Stimulated activated naive CD8-positive, alpha-beta T cell treated with anti-CD3 and anti-CD28 coated beads, Interleukin-15, Interleukin-2, amounts not matched to agents 100 ng/mL and 50 ng/mL, for 24 hours (primary cell): ENCODE results near the gene SPAM1.
"Not testable (repeated sequence)": the region's sequence is repeated elsewhere in the genome, so short reads cannot be mapped to it uniquely, and the experiment has no call there.

Source experiments
- H3K27ac Mint-ChIP-seq: one replicate; pipeline ENCODE4 v1.8.0; 2021; ENCODE audit warnings: mild to moderate bottlenecking, mixed read lengths
- H3K27me3 Mint-ChIP-seq: one replicate; pipeline ENCODE4 v1.8.0; 2021; ENCODE audit warnings: mixed read lengths
- H3K36me3 Mint-ChIP-seq: one replicate; pipeline ENCODE4 v1.8.0; 2021; ENCODE audit warnings: low read depth, mixed read lengths
- H3K4me1 Mint-ChIP-seq: one replicate; pipeline ENCODE4 v1.8.0; 2021; ENCODE audit warnings: low read depth, mixed read lengths
- H3K4me3 Mint-ChIP-seq: one replicate; pipeline ENCODE4 v1.8.0; 2021; ENCODE audit warnings: mild to moderate bottlenecking, mixed read lengths
- H3K9me3 Mint-ChIP-seq: one replicate; pipeline ENCODE4 v1.8.0; 2021; ENCODE audit warnings: mixed read lengths

The SPAM1 gene, protein sequence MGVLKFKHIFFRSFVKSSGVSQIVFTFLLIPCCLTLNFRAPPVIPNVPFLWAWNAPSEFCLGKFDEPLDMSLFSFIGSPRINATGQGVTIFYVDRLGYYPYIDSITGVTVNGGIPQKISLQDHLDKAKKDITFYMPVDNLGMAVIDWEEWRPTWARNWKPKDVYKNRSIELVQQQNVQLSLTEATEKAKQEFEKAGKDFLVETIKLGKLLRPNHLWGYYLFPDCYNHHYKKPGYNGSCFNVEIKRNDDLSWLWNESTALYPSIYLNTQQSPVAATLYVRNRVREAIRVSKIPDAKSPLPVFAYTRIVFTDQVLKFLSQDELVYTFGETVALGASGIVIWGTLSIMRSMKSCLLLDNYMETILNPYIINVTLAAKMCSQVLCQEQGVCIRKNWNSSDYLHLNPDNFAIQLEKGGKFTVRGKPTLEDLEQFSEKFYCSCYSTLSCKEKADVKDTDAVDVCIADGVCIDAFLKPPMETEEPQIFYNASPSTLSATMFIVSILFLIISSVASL

DNA sequence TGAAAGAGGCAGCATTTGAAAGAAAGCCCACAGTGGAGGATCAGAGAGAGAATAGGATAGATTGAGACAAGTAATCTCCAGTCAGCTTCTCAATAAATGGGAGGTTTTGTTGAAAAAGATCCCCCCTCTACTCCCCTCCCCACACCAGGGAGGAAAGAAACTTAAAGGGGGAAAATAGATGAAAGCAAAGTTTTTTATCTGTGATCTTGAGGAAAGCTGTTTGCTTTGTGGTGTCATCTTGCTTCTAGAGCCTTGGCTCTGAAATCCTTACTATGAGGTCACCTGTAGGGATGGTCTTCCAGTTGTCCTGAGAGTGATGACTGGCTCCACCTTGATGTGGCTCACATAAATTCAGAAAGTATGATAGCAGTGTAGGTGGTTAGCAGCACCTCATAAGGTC lies at the start of gene SPAM1:
SPAM1 (plus strand) TSS at position 301 of the 400 bp plus-strand sequence. CDS start 28,330 bp downstream, outside the sequence.
- Mint-ChIP-seq H3K4me3 (no peak within 1 kb of the TSS), H3K27ac (no peak within 1 kb of the TSS), H3K36me3 (no peaks in the 10 kb centered on the region), H3K4me1 (no peaks in the 10 kb centered on the region), H3K9me3 (no peaks in the 10 kb centered on the region), H3K27me3 (peaks cover 10% of the 10 kb centered on the region)

DNA sequence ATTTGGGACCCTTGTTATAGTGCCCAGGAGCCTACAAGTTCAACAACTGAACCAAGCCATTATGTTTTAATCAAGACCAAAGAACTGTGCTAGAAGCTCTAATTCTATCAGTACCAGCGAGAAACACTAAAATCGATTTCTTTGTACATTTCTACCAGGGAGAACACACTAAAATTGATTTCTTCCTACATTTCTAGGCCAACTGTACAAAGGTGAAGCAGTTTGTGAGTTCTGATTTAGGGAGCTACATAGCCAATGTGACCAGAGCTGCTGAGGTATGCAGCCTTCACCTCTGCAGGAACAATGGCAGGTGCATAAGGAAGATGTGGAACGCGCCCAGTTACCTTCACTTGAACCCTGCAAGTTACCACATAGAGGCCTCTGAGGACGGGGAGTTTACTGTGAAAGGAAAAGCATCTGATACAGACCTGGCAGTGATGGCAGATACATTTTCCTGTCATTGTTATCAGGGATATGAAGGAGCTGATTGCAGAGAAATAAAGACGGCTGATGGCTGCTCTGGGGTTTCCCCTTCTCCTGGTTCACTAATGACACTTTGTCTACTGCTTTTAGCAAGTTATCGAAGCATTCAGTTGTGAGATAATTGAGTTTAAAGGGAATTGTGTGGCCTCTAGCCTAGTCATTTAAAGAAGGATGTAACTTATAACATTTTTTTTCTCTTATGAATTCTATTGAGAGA lies 48.3 kb upstream of the SPAM1 start:
- Mint-ChIP-seq H3K4me3 (no peak overlapping the region), H3K36me3 (no peaks in the 10 kb centered on the region), H3K4me1 (no peaks in the 10 kb centered on the region), H3K27ac (no peak overlapping the region), H3K27me3 (peaks cover 16% of the 10 kb centered on the region), H3K9me3 (no peaks in the 10 kb centered on the region)

DNA sequence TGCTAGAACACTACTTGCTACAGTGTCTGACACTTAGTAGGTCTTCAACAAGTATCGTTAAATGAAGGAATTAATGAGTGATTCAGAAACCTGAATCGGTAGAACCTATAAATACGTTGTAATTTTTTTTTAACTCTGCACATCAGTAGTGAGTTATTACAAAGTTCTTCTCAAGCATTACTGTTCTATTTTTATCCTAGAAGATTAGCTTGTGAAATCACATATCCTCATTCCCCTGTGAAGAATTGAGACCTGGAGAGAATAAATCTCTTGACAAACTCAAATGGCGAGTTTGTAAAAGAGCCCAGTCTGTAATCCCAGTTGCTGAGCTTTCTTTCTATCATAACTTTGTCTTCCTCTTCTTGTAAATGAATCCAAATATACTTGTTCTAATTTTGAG lies 45.4 kb upstream of the SPAM1 start:
- peaks cover 17% of the 10 kb centered on the region for H3K27me3 Mint-ChIP-seq
- H3K4me1 Mint-ChIP-seq, result no peaks in the 10 kb centered on the region
- H3K36me3 Mint-ChIP-seq, result no peaks in the 10 kb centered on the region
- H3K4me3 Mint-ChIP-seq, result no peak overlapping the region
- no peak overlapping the region for H3K27ac Mint-ChIP-seq
- no peaks in the 10 kb centered on the region for H3K9me3 Mint-ChIP-seq

DNA sequence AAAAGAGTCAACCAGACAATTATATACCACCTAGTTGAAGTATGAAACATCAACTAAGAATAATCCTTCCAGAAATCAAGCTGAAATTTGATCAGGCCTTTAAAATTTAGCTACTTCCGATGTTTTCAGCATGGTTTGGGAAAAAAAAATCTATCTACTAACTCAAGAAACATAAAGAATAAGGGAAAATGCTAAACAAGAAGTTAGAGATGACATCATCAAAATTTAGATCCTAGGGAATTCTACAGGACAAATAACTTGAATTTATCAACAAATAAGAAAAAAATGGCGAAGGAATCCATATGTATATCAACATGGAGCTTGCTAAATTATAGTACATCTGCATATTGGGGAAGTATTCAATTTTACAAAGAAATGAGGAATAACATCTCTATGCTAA lies 43.7 kb upstream of the SPAM1 start:
- Mint-ChIP-seq H3K36me3 (no peaks in the 10 kb centered on the region), H3K27me3 (peaks cover 17% of the 10 kb centered on the region), H3K4me3 (no peak overlapping the region), H3K4me1 (no peaks in the 10 kb centered on the region), H3K9me3 (no peaks in the 10 kb centered on the region), H3K27ac (no peak overlapping the region)

DNA sequence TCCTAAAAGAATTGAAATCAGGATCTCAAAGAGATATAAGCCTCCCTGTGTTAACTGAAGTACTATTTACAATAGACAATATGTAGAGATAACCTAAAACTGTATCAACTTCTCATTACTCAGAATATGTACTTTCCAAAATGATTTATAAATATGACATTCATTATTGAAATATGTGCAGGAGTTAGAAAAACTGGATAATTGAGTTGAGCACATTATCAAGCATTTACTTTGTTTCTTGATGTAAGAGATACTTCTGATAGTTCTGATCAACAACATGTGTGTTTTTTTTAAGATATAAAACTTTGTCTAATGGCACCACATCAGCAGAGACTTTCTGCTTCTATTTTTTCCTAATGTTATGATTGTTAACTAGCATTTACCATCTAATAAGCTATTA lies 41.9 kb upstream of the SPAM1 start:
- H3K4me1 Mint-ChIP-seq, result no peaks in the 10 kb centered on the region
- H3K36me3 Mint-ChIP-seq, result no peaks in the 10 kb centered on the region
- H3K4me3 Mint-ChIP-seq, result no peak overlapping the region
- H3K9me3 Mint-ChIP-seq, result peaks cover 3% of the 10 kb centered on the region
- H3K27me3 Mint-ChIP-seq, result peaks cover 25% of the 10 kb centered on the region
- H3K27ac Mint-ChIP-seq, result no peak overlapping the region

DNA sequence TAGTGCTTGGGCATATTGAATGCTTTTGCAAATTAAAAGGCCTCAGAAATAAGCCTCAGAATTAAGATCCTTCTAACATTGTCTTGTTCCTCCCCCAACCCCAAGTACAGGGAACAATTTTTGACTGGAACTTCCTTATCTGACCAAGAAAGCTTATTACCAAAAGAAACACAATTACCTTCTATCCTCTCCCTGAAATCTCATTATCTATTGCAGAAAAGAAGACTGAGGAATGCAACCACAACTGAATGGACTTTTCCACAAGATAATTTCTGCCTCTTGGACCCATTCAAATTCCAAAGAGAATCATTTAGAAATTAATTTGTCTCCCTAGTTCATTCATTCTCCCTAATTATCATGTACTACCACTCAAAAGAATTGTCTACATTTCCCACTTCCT lies 36.8 kb upstream of the SPAM1 start:
- no peak overlapping the region for H3K4me3 Mint-ChIP-seq
- no peak overlapping the region for H3K27ac Mint-ChIP-seq
- H3K36me3 Mint-ChIP-seq, result no peaks in the 10 kb centered on the region
- H3K9me3 Mint-ChIP-seq, result peaks cover 7% of the 10 kb centered on the region
- H3K27me3 Mint-ChIP-seq, result peaks cover 15% of the 10 kb centered on the region
- H3K4me1 Mint-ChIP-seq, result no peaks in the 10 kb centered on the region

DNA sequence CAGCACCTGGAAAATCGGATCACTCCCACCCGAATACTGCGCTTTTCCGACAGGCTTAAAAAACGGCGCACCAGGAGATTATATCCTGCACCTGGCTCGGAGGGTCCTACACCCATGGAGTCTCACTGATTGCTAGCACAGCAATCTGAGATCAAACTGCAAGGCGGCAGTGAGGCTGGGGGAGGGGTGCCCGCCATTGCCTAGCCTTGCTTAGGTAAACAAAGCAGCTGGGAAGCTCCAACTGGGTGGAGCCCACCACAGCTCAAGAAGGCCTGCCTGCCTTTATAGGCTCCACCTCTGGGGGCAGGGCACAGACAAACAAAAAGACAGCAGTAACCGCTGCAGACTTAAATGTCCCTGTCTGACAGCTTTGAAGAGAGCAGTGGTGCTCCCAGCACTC lies 30.3 kb upstream of the SPAM1 start:
- H3K4me1 Mint-ChIP-seq, H3K27me3 Mint-ChIP-seq, H3K36me3 Mint-ChIP-seq, H3K9me3 Mint-ChIP-seq, H3K4me3 Mint-ChIP-seq, H3K27ac Mint-ChIP-seq: not testable (repeated sequence)

DNA sequence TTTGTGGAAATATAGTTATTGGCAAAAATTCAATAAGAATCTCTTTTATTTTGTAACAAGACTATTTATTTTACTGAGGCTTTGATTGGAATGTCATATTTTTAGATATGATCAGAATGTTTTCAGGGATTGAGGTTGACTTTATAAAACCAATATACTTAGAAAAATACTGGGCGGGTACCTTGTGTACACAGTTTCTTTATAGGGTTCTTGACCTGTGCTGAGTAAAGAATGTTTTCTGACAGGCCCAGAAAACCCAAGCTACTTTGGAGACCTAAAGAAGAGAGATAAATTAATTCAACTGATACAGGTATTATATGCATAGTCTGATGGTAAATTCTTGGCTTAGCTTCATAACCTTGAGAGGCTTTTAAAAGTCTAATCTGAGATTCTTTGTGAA lies 23.9 kb upstream of the SPAM1 start:
- Mint-ChIP-seq H3K27ac (no peak overlapping the region), H3K9me3 (peaks cover 4% of the 10 kb centered on the region), H3K4me1 (no peaks in the 10 kb centered on the region), H3K36me3 (no peaks in the 10 kb centered on the region), H3K4me3 (no peak overlapping the region), H3K27me3 (no peaks in the 10 kb centered on the region)

DNA sequence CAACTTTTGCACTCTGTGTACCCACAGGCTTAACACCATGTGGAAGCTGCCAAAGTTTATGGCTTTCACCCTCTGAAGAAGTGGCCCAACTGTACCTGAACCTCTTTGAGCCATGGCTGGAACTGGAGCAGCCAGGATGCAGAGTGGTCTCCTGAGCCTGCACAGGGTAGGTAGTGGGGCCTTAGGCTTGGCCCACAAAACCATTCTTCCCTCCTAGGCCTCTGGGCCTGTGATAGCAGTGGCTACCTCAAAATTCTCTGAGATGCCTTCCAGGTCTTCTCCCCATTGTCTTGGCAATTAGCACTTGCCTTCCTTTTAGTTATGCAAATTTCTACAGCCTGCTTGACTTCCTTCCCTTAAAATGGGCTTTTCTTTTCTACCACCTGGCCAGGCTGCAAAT lies 19.3 kb upstream of the SPAM1 start:
- no peaks in the 10 kb centered on the region for H3K27me3 Mint-ChIP-seq
- H3K27ac Mint-ChIP-seq, result no peak overlapping the region
- H3K4me1 Mint-ChIP-seq, result no peaks in the 10 kb centered on the region
- H3K4me3 Mint-ChIP-seq, result no peak overlapping the region
- H3K9me3 Mint-ChIP-seq, result peaks cover 5% of the 10 kb centered on the region
- H3K36me3 Mint-ChIP-seq, result no peaks in the 10 kb centered on the region

DNA sequence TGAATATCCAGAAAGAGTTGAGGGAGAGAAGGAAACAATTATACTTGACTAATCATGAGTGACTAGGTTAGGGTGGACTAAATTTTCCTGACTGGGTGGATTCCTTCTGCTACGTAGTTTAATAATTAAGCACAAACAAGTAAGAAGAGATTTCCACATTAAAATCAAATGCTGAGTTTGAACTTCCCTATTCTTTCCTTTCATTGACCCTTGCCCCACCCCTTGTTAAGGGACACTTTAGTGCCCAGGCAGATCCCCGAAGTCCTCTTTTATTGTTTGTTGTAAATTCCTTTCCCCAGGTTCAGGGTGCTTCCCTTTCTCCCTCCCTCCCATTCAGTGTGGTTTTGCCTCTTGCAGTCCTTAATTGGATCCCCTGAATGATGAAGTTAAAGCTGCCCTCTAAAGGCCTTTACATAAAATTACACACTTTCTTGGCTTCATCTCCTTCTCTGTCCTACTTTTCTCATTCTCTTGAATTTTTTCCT lies 8.8 kb upstream of the SPAM1 start:
- Mint-ChIP-seq H3K9me3 (no peaks in the 10 kb centered on the region), H3K27me3 (peaks cover 8% of the 10 kb centered on the region), H3K4me1 (no peaks in the 10 kb centered on the region), H3K36me3 (no peaks in the 10 kb centered on the region), H3K27ac (no peak overlapping the region), H3K4me3 (no peak overlapping the region)

DNA sequence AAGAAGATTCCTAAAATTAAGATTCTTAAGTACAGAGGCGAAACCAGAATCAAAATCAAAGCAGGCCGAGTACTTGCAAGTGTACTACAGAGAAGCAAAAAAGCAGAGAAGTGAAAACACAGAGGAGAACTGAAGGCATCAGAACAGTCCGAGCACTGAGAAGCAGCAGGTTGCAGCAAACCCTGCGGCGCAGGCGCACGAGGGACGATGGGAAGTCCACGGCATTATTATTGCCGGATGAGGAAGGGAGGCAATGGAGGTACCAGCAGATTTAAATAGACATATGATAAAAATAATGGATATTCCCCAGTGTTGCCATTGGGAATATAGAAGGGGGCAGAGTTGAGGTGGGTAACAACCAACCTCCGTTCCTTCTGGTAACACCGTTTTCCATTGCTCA lies 7.2 kb upstream of the SPAM1 start:
- no peaks in the 10 kb centered on the region for H3K4me1 Mint-ChIP-seq
- H3K27me3 Mint-ChIP-seq, result peaks cover 8% of the 10 kb centered on the region
- H3K4me3 Mint-ChIP-seq, result no peak overlapping the region
- H3K9me3 Mint-ChIP-seq, result no peaks in the 10 kb centered on the region
- H3K36me3 Mint-ChIP-seq, result no peaks in the 10 kb centered on the region
- no peak overlapping the region for H3K27ac Mint-ChIP-seq

DNA sequence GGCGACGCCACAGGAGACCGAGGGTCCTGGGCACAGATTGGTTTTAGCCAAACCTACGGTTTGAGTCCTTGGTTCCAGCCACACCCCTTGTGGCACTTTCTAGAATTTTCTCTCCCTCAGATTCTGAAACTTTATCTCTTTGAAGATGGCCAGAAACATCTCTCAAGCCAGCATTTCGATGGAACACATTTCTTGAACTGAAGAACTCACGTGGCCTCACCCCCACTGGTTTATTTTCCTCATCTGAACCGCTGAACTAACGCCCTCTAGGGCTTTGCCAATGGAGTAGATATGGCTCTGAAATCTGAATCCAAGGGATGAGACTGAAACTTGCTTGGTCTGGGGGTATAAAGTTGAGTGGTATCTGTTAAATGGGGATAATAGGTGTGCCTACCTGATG lies 6.7 kb upstream of the SPAM1 start:
- Mint-ChIP-seq H3K4me1 (no peaks in the 10 kb centered on the region), H3K9me3 (no peaks in the 10 kb centered on the region), H3K27ac (no peak overlapping the region), H3K36me3 (no peaks in the 10 kb centered on the region), H3K27me3 (peaks cover 6% of the 10 kb centered on the region), H3K4me3 (no peak overlapping the region)

DNA sequence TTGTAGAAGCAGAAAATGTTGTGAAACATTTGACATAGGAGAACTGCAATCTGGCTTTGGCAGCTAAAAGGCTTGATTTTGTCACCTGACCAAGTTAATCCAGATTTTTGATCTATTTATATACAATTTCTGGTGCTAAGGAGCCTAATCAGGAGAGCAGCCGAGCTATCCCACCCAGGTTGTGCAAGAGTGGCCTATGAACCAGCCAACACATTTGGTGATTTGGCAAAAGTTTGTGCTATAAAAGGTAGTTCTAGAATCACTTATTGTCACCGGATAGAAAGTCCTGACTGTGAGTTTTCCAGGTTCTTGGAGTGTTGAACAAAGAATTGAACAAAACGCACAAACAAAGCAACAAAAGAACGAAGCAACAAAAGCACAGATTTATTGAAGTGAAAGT lies 1.4 kb upstream of the SPAM1 start:
- H3K4me3 Mint-ChIP-seq, result no peak overlapping the region
- H3K27me3 Mint-ChIP-seq, result peaks cover 10% of the 10 kb centered on the region
- H3K9me3 Mint-ChIP-seq, result no peaks in the 10 kb centered on the region
- H3K27ac Mint-ChIP-seq, result no peak overlapping the region
- no peaks in the 10 kb centered on the region for H3K36me3 Mint-ChIP-seq
- no peaks in the 10 kb centered on the region for H3K4me1 Mint-ChIP-seq

DNA sequence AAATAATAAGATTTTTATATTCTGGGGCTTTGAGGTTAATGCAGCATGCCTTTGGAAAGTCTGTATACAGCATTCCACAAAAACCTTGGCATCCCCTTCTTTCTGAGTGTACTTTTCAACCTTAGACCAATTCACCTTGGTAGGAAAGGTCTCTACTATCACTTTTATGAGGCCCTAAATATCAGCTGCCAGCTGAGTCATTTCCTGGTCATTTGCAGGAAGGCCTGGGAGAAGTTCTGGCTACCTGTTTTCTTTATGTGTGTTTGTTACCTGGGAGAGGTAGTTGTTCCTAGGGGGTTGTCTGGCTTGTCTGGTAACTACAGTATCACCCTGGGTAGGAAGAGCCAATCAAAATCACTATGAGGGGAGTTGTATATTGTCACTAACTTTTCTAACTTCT lies 4.1 kb downstream of the SPAM1 start:
- H3K4me1 Mint-ChIP-seq, result no peaks in the 10 kb centered on the region
- peaks cover 7% of the 10 kb centered on the region for H3K27me3 Mint-ChIP-seq
- H3K27ac Mint-ChIP-seq, result no peak overlapping the region
- no peaks in the 10 kb centered on the region for H3K9me3 Mint-ChIP-seq
- no peaks in the 10 kb centered on the region for H3K36me3 Mint-ChIP-seq
- H3K4me3 Mint-ChIP-seq, result no peak overlapping the region

DNA sequence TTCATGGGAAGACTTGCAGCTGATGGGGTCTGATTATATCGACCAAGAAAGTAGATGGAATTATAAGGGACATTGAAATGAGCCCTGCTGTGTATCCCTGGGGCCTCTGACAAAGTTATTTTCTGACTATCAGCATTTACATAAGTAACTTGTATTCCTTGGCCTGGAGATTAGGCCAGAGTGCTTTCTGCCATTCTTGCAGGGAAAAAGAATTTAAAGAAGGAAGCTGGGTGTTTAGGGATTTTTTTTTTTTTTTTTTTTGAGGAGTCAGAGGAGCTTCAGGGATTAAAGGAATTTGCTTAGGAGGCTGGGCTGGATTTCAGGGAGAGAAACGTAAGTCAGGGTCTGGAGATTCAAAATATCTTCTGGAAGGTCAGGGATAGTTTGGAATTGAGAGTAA lies 4.6 kb downstream of the SPAM1 start:
- no peak overlapping the region for H3K4me3 Mint-ChIP-seq
- H3K27ac Mint-ChIP-seq, result no peak overlapping the region
- no peaks in the 10 kb centered on the region for H3K9me3 Mint-ChIP-seq
- H3K4me1 Mint-ChIP-seq, result no peaks in the 10 kb centered on the region
- H3K27me3 Mint-ChIP-seq, result peaks cover 7% of the 10 kb centered on the region
- no peaks in the 10 kb centered on the region for H3K36me3 Mint-ChIP-seq
